GM13977 (cell line): ENCODE measurements around the gene SEMA4A.
"Not testable (repeated sequence)": the region's sequence is repeated elsewhere in the genome, so short reads cannot be mapped to it uniquely, and the experiment has no call there.

ENCODE experiments used
- DNase-seq: peaks from one replicate; pipeline ENCODE4 v3.0.0; 2012; ENCODE audit warnings: low spot score
- CTCF ChIP-seq: IDR thresholded peaks from 2 replicates; pipeline ENCODE4 v1.5.1; 2012; ENCODE audit warnings: mild to moderate bottlenecking, control low read depth; ENCODE audit not compliant: insufficient read depth; ENCODE audit errors: extremely low read depth, missing control alignments
- in situ Hi-C: fragments of 300-500 bp; cut with MboI; formaldehyde crosslinking; loops from one replicate; pipeline ENCODE4 v1.12.0; 2022; ENCODE audit warnings: low sequenced_read_pairs, low pct_unique_long_range_greater_than_20kb, mixed read lengths, inconsistent platforms; ENCODE audit not compliant: unreplicated experiment

SEMA4A gene

GRCh38 chr1:156204686-156205085, 51.3 kb downstream of the SEMA4A start:
- no peak for DNase-seq
- no peak for TF ChIP-seq CTCF
- in situ Hi-C loops = no loop called here

DNA sequence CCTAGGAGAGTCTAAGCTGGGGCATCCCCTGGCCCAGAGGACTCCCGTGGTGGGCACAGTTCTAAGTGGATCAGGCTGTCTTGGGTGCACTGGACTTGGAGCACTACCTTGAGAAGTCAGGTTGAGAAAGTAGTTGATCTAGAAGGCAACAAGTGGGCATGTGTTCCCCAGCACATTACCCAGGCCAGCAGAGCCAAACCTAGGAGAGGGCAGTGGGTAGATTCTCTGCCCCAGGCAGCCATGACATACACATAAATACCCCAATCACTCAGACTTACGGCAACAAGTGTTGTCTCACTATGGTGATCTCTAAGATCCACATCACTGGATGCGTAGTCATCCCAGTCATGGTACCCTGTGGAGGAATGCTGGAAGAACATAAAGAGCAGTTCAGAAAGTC, 57.9 kb downstream of the SEMA4A start:
- in situ Hi-C loops = no loop called here
- no peak for DNase-seq
- TF ChIP-seq CTCF = no peak

DNA sequence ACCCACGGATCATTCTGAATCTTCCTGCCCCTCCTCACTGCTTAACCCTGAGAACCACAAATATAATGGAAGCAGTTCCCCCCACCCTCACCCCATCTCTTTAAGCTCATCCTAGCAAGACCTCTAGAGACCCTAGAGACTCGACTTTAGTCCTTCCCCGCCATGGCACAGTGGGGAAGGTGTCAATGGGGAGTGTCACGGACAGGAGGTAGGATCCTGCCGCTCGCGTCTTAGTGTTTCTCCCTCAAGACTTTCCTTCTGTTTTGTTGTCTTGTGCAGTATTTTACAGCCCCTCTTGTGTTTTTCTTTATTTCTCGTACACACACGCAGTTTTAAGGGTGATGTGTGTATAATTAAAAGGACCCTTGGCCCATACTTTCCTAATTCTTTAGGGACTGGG, 58.7 kb downstream of the SEMA4A start:
- in situ Hi-C loops = no loop called here
- no peak for TF ChIP-seq CTCF
- DNase-seq = no peak

GRCh38 chr1:156212833-156213643, 59.7 kb downstream of the SEMA4A start, which contains the start of gene PMF1:
Gene PMF1, plus strand, starts transcription at chr1:156213007. Its CDS starts 9 bp downstream, at chr1:156213016.
- peak; percentile 98 for DNase-seq
- TF ChIP-seq CTCF = no peak
- in situ Hi-C loops = no loop called here

- no peak for TF ChIP-seq CTCF
- DNase-seq = peak; percentile 31
- in situ Hi-C loops = no loop called here
Observed at GRCh38 chr1:156213644-156213966, 60.2 kb downstream of the SEMA4A start.

GRCh38 chr1:156214024-156214748, 60.8 kb downstream of the SEMA4A start:
- in situ Hi-C loops = no loop called here
- DNase-seq = no peak
- no peak for TF ChIP-seq CTCF

DNA sequence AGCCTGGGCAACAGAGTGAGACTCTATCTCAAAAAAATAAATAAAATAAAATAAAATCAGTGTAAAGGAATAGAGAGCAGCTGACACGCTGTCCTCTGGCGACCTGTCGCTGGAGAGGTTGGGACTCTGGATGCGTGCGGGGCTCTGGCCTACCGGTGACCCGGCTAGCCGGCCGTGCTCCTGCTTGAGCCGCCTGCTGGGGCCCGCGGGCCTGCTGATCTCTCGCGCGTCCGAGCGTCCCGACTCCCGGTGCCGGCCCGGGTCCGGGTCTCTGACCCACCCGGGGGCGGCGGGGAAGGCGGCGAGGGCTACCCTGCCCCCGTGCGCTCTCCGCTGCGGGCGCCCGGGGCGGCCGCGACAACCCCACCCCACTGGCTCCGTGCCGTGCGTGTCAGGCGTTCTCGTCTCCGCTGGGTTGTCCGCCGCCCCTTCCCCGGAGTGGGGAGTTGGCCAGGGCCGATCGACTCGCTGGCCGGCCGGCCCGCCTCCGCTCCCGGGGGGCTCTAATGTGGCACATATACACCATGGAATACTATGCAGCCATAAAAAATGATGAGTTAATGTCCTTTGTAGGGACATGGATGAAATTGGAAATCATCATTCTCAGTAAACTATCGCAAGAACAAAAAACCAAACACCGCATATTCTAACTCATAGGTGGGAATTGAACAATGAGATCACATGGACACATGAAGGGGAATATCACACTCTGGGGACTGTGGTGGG, 63.1 kb downstream of the SEMA4A start:
- in situ Hi-C loops, DNase-seq: not testable (repeated sequence)
